ENCODE measurements around the gene TP63.
"Not testable (repeated sequence)": the region's sequence is repeated elsewhere in the genome, so short reads cannot be mapped to it uniquely, and the experiment has no call there.

TP63 gene

GRCh38 chr3:189631373-189631408 lies at the start of gene TP63:
Gene TP63 (plus strand): TSS chr3:189631389. CDS start chr3:189631516, 127 bp downstream.
- no peak for DNase-seq (ENCODE audit: low spot score)

GRCh38 chr3:189582179-189582578 lies 49.0 kb upstream of the TP63 start:
- DNase-seq (ENCODE audit: low spot score): no peak

- no peak for DNase-seq (ENCODE audit: low spot score)
Measured at GRCh38 chr3:189584645-189585044, 46.5 kb upstream of the TP63 start.

GRCh38 chr3:189586941-189587663 lies 44.1 kb upstream of the TP63 start:
- no peak for DNase-seq (ENCODE audit: low spot score)

- no peak for DNase-seq (ENCODE audit: low spot score)
Measured at GRCh38 chr3:189587664-189588040, 43.5 kb upstream of the TP63 start.

GRCh38 chr3:189588070-189588469 lies 43.1 kb upstream of the TP63 start:
- no peak for DNase-seq (ENCODE audit: low spot score)

GRCh38 chr3:189588475-189589178 lies 42.6 kb upstream of the TP63 start:
- no peak for DNase-seq (ENCODE audit: low spot score)

- DNase-seq (ENCODE audit: low spot score): no peak
Measured at GRCh38 chr3:189589179-189589569, 42.0 kb upstream of the TP63 start.

GRCh38 chr3:189590223-189590622 lies 41.0 kb upstream of the TP63 start:
- DNase-seq (ENCODE audit: low spot score): no peak

- DNase-seq (ENCODE audit: low spot score): no peak
Measured at GRCh38 chr3:189593581-189593980, 37.6 kb upstream of the TP63 start.

GRCh38 chr3:189596078-189596979 lies 34.9 kb upstream of the TP63 start:
- DNase-seq (ENCODE audit: low spot score): not testable (repeated sequence)

- DNase-seq (ENCODE audit: low spot score): no peak
Measured at GRCh38 chr3:189597918-189598317, 33.3 kb upstream of the TP63 start.

- no peak for DNase-seq (ENCODE audit: low spot score)
Measured at GRCh38 chr3:189598530-189599225, 32.5 kb upstream of the TP63 start.

- no peak for DNase-seq (ENCODE audit: low spot score)
Measured at GRCh38 chr3:189602471-189602870, 28.7 kb upstream of the TP63 start.

GRCh38 chr3:189605717-189606116 lies 25.5 kb upstream of the TP63 start:
- DNase-seq (ENCODE audit: low spot score): no peak

- no peak for DNase-seq (ENCODE audit: low spot score)
Measured at GRCh38 chr3:189606774-189607173, 24.4 kb upstream of the TP63 start.

- not testable (repeated sequence) for DNase-seq (ENCODE audit: low spot score)
Measured at GRCh38 chr3:189612641-189613040, 18.5 kb upstream of the TP63 start.

GRCh38 chr3:189613122-189613521 lies 18.1 kb upstream of the TP63 start:
- DNase-seq (ENCODE audit: low spot score): no peak

- no peak for DNase-seq (ENCODE audit: low spot score)
Measured at GRCh38 chr3:189621948-189622603, 9.1 kb upstream of the TP63 start.

GRCh38 chr3:189622629-189623028 lies 8.6 kb upstream of the TP63 start:
- no peak for DNase-seq (ENCODE audit: low spot score)

GRCh38 chr3:189624130-189624529 lies 7.1 kb upstream of the TP63 start:
- no peak for DNase-seq (ENCODE audit: low spot score)

- DNase-seq (ENCODE audit: low spot score): no peak
Measured at GRCh38 chr3:189625071-189625470, 6.1 kb upstream of the TP63 start.
